Progenitor cell of endocrine pancreas (in vitro differentiated cells): ENCODE data around the gene NPHP1. TPM values are rescaled to one million over a fixed set of nuclear protein-coding genes. Genes with fewer than 3 reads are reported as not detected.

Experiments used
- DNase-seq: peaks from one replicate; pipeline ENCODE4 v3.0.0; 2021; ENCODE audit warnings: low spot score; ENCODE audit not compliant: unreplicated experiment
- H3K27ac Mint-ChIP-seq: 2 replicates; pipeline ENCODE4 v1.8.0; 2021; ENCODE audit warnings: mild to moderate bottlenecking, moderate library complexity, mixed read lengths
- H3K27me3 Mint-ChIP-seq: 2 replicates; pipeline ENCODE4 v1.8.0; 2021; ENCODE audit warnings: mixed read lengths
- H3K36me3 Mint-ChIP-seq: 2 replicates; pipeline ENCODE4 v1.8.0; 2022; ENCODE audit warnings: mixed read lengths; ENCODE audit not compliant: insufficient read depth
- H3K4me1 Mint-ChIP-seq: 2 replicates; pipeline ENCODE4 v1.8.0; 2021; ENCODE audit warnings: low read depth, mixed read lengths
- H3K4me3 Mint-ChIP-seq: 2 replicates; pipeline ENCODE4 v1.8.0; 2021; ENCODE audit warnings: low read depth, mild to moderate bottlenecking, moderate library complexity, mixed read lengths
- H3K9me3 Mint-ChIP-seq: 2 replicates; pipeline ENCODE4 v1.8.0; 2021; ENCODE audit warnings: low read depth, mixed read lengths
- total RNA-seq: library from RNA; stranded (reverse); gene quantifications from 2 replicates; pipeline ENCODE4 v1.2.1, GENCODE V29; 2021
- TF ChIP-seq, protein P1 (sequence below): fragments of 200-600 bp; sonication (generic); IDR thresholded peaks from one replicate; pipeline ENCODE4 v1.5.0; 2021; ENCODE audit warnings: antibody characterized with exemption, mild to moderate bottlenecking; ENCODE audit not compliant: unreplicated experiment

The NPHP1 gene
- total RNA-seq, 1 donor from 2014 or later, result 13.5 TPM

DNA sequence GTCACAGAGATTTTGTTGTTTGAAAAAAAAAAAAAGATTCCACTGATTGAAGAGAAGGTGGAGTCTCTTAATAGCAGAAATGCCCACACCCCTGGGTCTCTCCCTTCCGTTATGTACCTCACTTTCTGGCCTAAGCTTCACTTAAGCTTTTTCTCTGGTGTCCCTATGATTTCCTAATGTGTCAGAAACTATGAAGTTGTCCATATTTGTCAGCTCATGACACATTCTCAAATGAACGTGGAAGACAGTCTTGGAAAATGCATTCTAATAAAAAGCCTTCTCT, 83.8 kb downstream of the NPHP1 start:
- TF ChIP-seq, protein P1, sequence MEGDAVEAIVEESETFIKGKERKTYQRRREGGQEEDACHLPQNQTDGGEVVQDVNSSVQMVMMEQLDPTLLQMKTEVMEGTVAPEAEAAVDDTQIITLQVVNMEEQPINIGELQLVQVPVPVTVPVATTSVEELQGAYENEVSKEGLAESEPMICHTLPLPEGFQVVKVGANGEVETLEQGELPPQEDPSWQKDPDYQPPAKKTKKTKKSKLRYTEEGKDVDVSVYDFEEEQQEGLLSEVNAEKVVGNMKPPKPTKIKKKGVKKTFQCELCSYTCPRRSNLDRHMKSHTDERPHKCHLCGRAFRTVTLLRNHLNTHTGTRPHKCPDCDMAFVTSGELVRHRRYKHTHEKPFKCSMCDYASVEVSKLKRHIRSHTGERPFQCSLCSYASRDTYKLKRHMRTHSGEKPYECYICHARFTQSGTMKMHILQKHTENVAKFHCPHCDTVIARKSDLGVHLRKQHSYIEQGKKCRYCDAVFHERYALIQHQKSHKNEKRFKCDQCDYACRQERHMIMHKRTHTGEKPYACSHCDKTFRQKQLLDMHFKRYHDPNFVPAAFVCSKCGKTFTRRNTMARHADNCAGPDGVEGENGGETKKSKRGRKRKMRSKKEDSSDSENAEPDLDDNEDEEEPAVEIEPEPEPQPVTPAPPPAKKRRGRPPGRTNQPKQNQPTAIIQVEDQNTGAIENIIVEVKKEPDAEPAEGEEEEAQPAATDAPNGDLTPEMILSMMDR, result no peak
- Mint-ChIP-seq H3K4me1 (peaks cover 2% of the 10 kb centered on the region), H3K9me3 (no peaks in the 10 kb centered on the region), H3K27me3 (peaks cover 40% of the 10 kb centered on the region), H3K27ac (no peak overlapping the region), H3K4me3 (no peak overlapping the region), H3K36me3 (no peaks in the 10 kb centered on the region)
- DNase-seq, result no peak

GRCh38 chr2:110120171-110121051, 84.4 kb downstream of the NPHP1 start:
- H3K4me3 Mint-ChIP-seq, result no peak overlapping the region

GRCh38 chr2:110116033-110116710, 88.6 kb downstream of the NPHP1 start:
- Mint-ChIP-seq H3K36me3 (no peaks in the 10 kb centered on the region), H3K27me3 (peaks cover 65% of the 10 kb centered on the region), H3K27ac (peak overlapping the region; percentile 45), H3K4me1 (peaks cover 8% of the 10 kb centered on the region), H3K9me3 (peaks cover 6% of the 10 kb centered on the region), H3K4me3 (peak overlapping the region; percentile 64)
- DNase-seq, result no peak
- TF ChIP-seq, protein P1, result peak; percentile 57

More at GRCh38 chr2:110120171-110121051, 84.4 kb downstream of the NPHP1 start:
- H3K4me1 Mint-ChIP-seq, result peaks cover 4% of the 10 kb centered on the region
- DNase-seq, result no peak
- H3K36me3 Mint-ChIP-seq, result no peaks in the 10 kb centered on the region
- H3K27me3 Mint-ChIP-seq, result peaks cover 44% of the 10 kb centered on the region
- TF ChIP-seq, protein P1, result no peak
- no peaks in the 10 kb centered on the region for H3K9me3 Mint-ChIP-seq
- H3K27ac Mint-ChIP-seq, result no peak overlapping the region

- H3K36me3 Mint-ChIP-seq, result no peaks in the 10 kb centered on the region
- TF ChIP-seq, protein P1, result no peak
- H3K4me3 Mint-ChIP-seq, result peak within 1 kb of the TSS; percentile 70
- H3K9me3 Mint-ChIP-seq, result peaks cover 7% of the 10 kb centered on the region
- peak within 1 kb of the TSS; percentile 74 for H3K27ac Mint-ChIP-seq
- DNase-seq, result peak; percentile 22
- peaks cover 63% of the 10 kb centered on the region for H3K27me3 Mint-ChIP-seq
- H3K4me1 Mint-ChIP-seq, result peaks cover 8% of the 10 kb centered on the region
Measured at GRCh38 chr2:110115291-110116032, 89.4 kb downstream of the NPHP1 start, which contains the start of gene MALL. Gene MALL, minus strand, starts transcription at chr2:110115822. Its CDS starts 30 bp downstream, at chr2:110115792.

- peaks cover 1% of the 10 kb centered on the region for H3K36me3 Mint-ChIP-seq
- peaks cover 8% of the 10 kb centered on the region for H3K4me1 Mint-ChIP-seq
- peaks cover 13% of the 10 kb centered on the region for H3K9me3 Mint-ChIP-seq
- H3K27me3 Mint-ChIP-seq, result peaks cover 57% of the 10 kb centered on the region
- peak overlapping the region; percentile 74 for H3K27ac Mint-ChIP-seq
- peak overlapping the region; percentile 70 for H3K4me3 Mint-ChIP-seq
- DNase-seq, result no peak
- TF ChIP-seq, protein P1, result no peak
Measured at GRCh38 chr2:110114831-110115255, 90.0 kb downstream of the NPHP1 start.
